Memory B cell (primary cell): ENCODE data around the gene TMEM234.

ENCODE experiments used
- ATAC-seq: fragments of 150-1000 bp; cut with Tn5 transposase; 2 replicates; pipeline ENCODE4 v1.10.0; 2021; ENCODE audit warnings: low read depth, mild to moderate bottlenecking, moderate library complexity
- DNase-seq, 2 donors: peaks; one replicate each; pipeline ENCODE4 v3.0.0; 2022; ENCODE audit warnings: low spot score in 2 of 2
- H3K27ac Mint-ChIP-seq: one replicate; pipeline ENCODE4 v1.8.0; 2022; ENCODE audit warnings: mild to moderate bottlenecking, moderate library complexity, mixed read lengths
- H3K27me3 Mint-ChIP-seq: one replicate; pipeline ENCODE4 v1.8.0; 2022; ENCODE audit warnings: mixed read lengths
- H3K36me3 Mint-ChIP-seq: one replicate; pipeline ENCODE4 v1.8.0; 2022; ENCODE audit warnings: mild to moderate bottlenecking, mixed read lengths
- H3K4me1 Mint-ChIP-seq: one replicate; pipeline ENCODE4 v1.8.0; 2022; ENCODE audit warnings: mixed read lengths
- H3K4me3 Mint-ChIP-seq: one replicate; pipeline ENCODE4 v1.8.0; 2022; ENCODE audit warnings: mild to moderate bottlenecking, moderate library complexity, mixed read lengths
- H3K9me3 Mint-ChIP-seq: one replicate; pipeline ENCODE4 v1.8.0; 2022; ENCODE audit warnings: mixed read lengths

TMEM234 gene

DNA sequence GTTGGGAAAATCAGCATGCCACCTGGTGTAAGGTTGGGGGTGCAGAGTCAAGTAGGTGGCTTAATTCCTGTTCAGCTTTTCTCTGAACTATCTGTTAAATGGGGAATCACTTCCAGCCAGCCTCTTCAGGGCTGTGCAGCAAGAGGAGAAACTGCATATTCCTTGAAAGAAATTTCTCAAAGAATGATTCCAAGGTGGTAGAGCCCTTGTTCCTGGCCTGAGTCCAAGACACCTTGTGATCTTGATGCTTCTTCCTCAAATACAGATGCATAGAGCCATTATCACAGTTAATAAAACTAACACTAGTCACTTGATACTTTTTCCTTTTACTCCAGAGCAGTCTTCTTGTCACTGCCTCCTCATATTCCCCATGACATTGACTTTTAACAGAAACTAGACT lies 37.5 kb downstream of the TMEM234 start:
- Mint-ChIP-seq H3K27ac (no peak overlapping the region), H3K9me3 (no peaks in the 10 kb centered on the region), H3K36me3 (peaks cover 31% of the 10 kb centered on the region), H3K27me3 (no peaks in the 10 kb centered on the region), H3K4me3 (no peak overlapping the region), H3K4me1 (peaks cover 42% of the 10 kb centered on the region)
- no peak for DNase-seq
- ATAC-seq, result no peak

DNA sequence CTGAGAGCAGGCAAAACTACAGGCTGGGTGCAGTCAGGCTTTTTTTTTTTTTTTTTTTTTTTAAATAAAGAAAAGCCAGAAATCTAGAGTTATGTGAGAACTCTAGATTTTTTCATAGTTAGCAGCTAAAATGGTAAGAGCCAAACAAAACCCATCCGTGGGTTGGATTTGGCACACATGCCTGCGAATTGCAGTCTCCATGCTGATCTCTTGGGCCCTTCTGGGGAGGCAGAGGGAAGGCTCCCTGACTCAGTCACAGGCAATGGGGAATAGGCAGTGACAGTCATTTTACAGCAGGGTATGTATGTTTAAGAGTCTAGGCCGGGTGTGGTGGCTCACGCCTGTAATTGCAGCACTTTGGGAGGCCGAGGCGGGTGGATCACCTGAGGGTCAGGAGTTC lies 40.1 kb downstream of the TMEM234 start:
- DNase-seq (no peak), ATAC-seq (no peak)
- no peaks in the 10 kb centered on the region for H3K9me3 Mint-ChIP-seq
- H3K27ac Mint-ChIP-seq, result no peak overlapping the region
- no peaks in the 10 kb centered on the region for H3K27me3 Mint-ChIP-seq
- no peak overlapping the region for H3K4me3 Mint-ChIP-seq
- peaks cover 24% of the 10 kb centered on the region for H3K36me3 Mint-ChIP-seq
- peaks cover 42% of the 10 kb centered on the region for H3K4me1 Mint-ChIP-seq

DNA sequence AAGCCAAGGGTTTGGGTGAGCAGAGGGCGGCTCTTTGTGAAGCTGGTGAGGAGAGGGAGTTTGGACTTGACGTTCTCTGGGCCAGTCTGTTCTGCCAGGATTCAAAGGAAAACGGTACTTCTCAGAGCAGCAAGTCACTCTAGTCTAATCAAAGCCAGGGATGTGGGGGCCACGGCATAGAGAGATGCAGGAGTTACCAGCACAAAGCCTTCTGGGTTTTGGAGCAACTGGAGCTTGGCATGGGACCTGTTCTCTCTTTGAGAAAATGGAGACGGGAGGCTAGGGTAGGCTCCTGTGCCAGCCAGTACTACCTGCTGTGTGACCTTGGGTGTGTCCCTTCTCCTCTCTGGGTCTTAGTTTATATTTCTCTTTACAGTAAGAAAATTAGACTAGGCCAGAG lies 40.6 kb downstream of the TMEM234 start:
- DNase-seq (no peak), ATAC-seq (no peak)
- Mint-ChIP-seq H3K27ac (peak overlapping the region; percentile 35), H3K4me3 (peak overlapping the region; percentile 88), H3K27me3 (no peaks in the 10 kb centered on the region), H3K36me3 (peaks cover 23% of the 10 kb centered on the region), H3K4me1 (peaks cover 41% of the 10 kb centered on the region), H3K9me3 (no peaks in the 10 kb centered on the region)

DNA sequence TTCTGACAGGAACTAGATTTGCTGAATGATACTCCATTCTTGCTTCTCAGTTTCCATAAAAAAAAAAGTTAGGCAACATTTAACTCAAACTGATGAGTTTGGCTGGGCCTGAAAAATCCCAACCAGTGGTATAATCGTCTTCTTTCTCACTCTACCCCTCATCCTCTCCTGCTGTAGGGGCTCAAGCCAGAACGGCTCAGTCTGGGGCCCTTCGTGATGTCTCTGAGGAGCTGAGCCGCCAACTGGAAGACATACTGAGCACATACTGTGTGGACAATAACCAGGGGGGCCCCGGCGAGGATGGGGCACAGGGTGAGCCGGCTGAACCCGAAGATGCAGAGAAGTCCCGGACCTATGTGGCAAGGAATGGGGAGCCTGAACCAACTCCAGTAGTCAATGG lies 41.1 kb downstream of the TMEM234 start:
- H3K4me3 Mint-ChIP-seq, result peak overlapping the region; percentile 88
- no peak for DNase-seq
- no peaks in the 10 kb centered on the region for H3K27me3 Mint-ChIP-seq
- ATAC-seq, result no peak
- H3K36me3 Mint-ChIP-seq, result peaks cover 18% of the 10 kb centered on the region
- H3K9me3 Mint-ChIP-seq, result no peaks in the 10 kb centered on the region
- H3K27ac Mint-ChIP-seq, result peak overlapping the region; percentile 97
- peaks cover 36% of the 10 kb centered on the region for H3K4me1 Mint-ChIP-seq

DNA sequence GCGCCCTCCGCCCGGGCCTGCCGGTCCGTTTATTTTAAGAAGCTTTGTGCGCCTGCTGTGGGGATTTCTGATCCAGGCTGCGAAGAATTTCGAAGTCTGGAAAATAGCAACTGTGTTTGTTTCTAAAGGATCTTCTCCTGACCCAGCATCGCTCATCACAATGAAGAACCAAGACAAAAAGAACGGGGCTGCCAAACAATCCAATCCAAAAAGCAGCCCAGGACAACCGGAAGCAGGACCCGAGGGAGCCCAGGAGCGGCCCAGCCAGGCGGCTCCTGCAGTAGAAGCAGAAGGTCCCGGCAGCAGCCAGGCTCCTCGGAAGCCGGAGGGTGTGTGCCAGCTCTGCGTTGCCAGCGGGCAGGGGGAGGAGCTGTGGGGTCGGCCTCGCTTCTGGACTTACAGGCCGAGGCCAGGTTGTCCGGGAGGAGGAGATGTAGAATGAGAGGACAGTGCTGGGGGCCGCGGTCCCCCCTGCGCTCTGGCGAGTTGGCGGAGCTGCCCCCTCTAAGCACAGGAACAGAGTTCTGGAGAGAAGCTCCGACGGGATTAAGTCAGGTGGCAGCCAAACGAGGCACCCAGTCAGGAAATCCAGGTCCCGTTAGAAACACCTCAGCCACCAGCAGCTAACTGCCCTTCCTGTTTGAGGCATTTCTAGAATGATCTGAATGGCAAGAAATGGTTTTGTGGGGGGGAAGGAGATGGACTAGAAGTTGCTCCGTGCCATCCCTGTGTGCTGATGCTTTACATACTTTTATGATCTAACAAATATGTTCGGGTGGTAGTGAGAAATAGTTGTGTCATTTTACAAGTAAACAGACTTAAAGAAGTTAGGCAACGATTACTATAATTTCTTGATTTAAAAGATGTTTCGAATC lies 41.7 kb downstream of the TMEM234 start:
- ATAC-seq (no peak), DNase-seq (no peak)
- peaks cover 34% of the 10 kb centered on the region for H3K4me1 Mint-ChIP-seq
- peak overlapping the region; percentile 88 for H3K4me3 Mint-ChIP-seq
- H3K27ac Mint-ChIP-seq, result peak overlapping the region; percentile 97
- no peaks in the 10 kb centered on the region for H3K9me3 Mint-ChIP-seq
- H3K27me3 Mint-ChIP-seq, result no peaks in the 10 kb centered on the region
- peaks cover 16% of the 10 kb centered on the region for H3K36me3 Mint-ChIP-seq

DNA sequence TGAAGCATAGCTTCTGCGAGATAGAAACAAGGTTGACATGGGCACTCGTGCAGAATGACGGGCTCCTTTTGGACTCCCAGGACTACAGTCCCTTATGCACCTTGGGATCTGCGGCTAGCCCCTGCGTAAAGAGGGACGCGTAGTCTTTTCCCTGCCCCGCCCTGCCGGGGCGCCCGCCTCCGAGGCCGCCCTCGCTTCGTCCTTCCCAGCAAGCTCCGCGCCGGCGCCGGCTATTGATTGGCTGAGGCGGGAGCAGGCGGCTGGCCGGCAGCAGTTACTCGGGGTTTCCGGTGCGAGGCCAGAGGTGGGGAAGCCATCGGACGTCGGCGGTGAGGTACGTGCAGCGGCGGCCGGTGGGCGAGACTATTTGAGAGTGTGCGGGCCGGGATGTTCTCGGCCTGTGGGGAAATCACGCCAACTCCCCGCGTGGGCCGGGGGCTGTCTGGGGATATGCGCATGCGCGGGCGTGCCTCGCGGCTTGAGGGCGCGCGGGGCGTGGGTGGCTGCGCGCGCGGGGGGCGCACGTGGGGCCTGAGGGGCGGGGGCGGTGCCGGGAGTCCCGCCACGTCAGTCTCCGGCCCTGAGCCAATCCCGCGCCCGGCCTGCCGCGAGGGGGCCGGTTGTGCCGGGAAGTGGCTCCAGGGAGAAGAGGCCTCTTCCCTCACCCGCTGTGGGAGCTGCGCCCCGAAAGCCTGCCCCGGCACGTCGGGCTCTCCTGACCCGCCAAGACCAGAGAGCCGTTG lies 42.5 kb downstream of the TMEM234 start, which contains the start of gene TXLNA:
TSS of gene TXLNA (plus strand) at position 233 of the 743 bp plus-strand sequence. CDS start 671 bp downstream, outside the sequence.
- no peaks in the 10 kb centered on the region for H3K27me3 Mint-ChIP-seq
- ATAC-seq (peak; percentile 89), DNase-seq (peak; percentile 83 to 85)
- peak within 1 kb of the TSS; percentile 88 for H3K4me3 Mint-ChIP-seq
- H3K9me3 Mint-ChIP-seq, result no peaks in the 10 kb centered on the region
- peaks cover 12% of the 10 kb centered on the region for H3K36me3 Mint-ChIP-seq
- peak within 1 kb of the TSS; percentile 97 for H3K27ac Mint-ChIP-seq
- H3K4me1 Mint-ChIP-seq, result peaks cover 30% of the 10 kb centered on the region

DNA sequence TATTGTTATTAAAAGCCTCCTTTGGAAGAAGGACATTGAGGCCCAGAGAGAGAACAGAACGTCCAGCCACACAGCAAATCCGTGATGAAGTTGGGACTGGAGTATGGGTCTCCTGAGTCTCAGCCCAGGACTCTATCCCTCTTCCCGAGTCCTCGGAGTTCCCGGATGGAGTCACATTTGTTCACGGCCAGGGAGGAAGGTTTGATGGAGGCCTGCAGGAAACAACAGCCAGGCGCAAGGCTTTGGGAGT lies 43.0 kb downstream of the TMEM234 start:
- DNase-seq, result no peak
- H3K4me3 Mint-ChIP-seq, result peak overlapping the region; percentile 88
- peaks cover 10% of the 10 kb centered on the region for H3K36me3 Mint-ChIP-seq
- no peaks in the 10 kb centered on the region for H3K27me3 Mint-ChIP-seq
- peak overlapping the region; percentile 97 for H3K27ac Mint-ChIP-seq
- peaks cover 28% of the 10 kb centered on the region for H3K4me1 Mint-ChIP-seq
- no peak for ATAC-seq
- H3K9me3 Mint-ChIP-seq, result no peaks in the 10 kb centered on the region

DNA sequence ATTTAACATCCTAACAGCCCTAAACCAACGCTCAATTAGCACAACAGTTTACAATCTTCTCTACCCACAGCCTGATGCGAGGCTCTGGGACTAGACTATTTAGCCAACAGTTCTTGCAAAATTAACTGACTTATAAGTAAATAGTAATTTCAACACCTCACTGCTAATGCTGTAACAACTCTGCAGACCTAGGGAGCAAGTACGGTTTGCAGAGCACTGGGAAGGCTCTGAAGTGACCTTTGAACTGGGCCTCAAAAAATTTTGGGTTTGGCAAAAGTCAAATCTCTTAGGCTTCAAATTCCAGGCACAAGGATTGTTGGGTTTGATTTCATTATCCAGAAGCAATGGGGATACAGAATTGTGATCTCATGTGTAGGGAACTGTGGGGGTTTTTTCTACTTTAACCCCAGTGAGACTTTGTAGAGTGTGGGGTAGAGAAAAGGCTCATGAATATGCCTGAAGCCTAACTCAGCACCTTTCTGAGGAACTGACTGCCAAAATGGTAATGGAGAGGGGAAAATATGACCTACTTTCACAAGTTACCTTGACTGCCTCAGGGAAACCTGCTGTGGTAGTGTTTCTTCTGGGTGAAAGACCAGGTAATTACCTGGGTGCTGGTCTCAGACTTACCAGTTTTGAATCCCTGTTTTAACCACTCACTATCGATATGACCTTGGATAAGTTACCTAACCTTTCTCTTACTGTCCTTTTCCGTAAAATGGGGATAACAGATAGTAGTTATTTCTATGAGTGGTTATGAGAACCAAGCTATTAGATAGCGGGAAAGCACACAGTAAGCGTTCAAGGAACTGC lies 43.6 kb downstream of the TMEM234 start:
- H3K9me3 Mint-ChIP-seq, result no peaks in the 10 kb centered on the region
- peaks cover 24% of the 10 kb centered on the region for H3K4me1 Mint-ChIP-seq
- H3K36me3 Mint-ChIP-seq, result peaks cover 7% of the 10 kb centered on the region
- no peaks in the 10 kb centered on the region for H3K27me3 Mint-ChIP-seq
- H3K27ac Mint-ChIP-seq, result peak overlapping the region; percentile 97
- DNase-seq (no peak), ATAC-seq (no peak)
- peak overlapping the region; percentile 88 for H3K4me3 Mint-ChIP-seq

DNA sequence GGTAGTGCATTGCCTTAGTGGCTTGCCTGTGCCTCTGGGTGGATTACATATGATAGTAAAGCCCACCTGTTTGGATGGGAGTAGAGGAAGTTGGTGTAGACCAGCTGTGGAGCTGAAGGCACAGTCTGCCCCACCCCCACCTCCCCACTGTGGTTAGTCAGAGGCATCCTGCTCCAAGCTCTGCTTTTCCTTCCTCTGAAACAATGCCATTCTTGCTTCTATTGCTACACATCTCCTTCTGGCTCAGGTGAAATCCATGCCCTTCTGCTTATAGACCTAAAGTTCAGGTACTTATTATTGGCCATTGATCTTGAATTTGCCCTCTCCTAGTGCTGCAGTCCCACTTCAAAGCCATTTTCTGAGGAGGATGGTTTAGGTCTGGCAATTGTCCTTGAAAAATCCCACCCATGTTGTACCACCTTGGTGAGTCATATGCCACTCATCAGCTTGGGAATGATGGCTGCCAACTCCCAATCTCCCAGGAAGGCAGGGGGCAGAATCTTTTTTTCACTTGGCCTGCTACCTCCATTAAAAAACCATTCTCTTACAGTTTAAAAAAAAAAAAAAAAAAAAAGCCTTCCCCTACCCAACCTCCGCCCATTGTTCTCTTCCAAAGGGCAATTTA lies 49.4 kb downstream of the TMEM234 start:
- peaks cover 25% of the 10 kb centered on the region for H3K36me3 Mint-ChIP-seq
- H3K9me3 Mint-ChIP-seq, result no peaks in the 10 kb centered on the region
- DNase-seq (no peak), ATAC-seq (no peak)
- no peak overlapping the region for H3K27ac Mint-ChIP-seq
- H3K4me3 Mint-ChIP-seq, result no peak overlapping the region
- H3K4me1 Mint-ChIP-seq, result peaks cover 2% of the 10 kb centered on the region
- H3K27me3 Mint-ChIP-seq, result no peaks in the 10 kb centered on the region

DNA sequence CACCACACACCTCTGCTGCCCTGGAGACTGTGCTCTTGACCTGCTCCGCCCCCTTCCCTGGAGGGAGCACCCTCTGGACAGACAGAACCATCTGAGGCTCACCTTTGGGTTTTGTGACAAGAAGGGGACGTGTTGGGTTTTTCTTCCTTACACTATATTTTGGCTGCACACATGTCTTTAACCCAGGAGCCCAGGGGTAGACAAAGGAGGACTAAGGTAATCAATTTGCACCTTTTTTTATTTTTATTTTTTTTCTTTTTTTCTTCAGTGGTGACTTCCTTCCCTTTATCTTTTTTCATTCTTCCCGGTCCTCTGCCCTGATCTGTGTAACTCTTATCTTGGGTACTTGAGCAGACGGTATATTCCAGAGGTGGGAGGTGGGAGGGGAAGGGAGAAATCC lies 51.2 kb downstream of the TMEM234 start:
- DNase-seq (no peak), ATAC-seq (no peak)
- Mint-ChIP-seq H3K4me3 (no peak overlapping the region), H3K27me3 (no peaks in the 10 kb centered on the region), H3K36me3 (peaks cover 35% of the 10 kb centered on the region), H3K9me3 (no peaks in the 10 kb centered on the region), H3K4me1 (peaks cover 2% of the 10 kb centered on the region), H3K27ac (no peak overlapping the region)
